HS-27A (cell line): Measurements from ENCODE around the gene S100A14.
"Not testable (repeated sequence)": the region's sequence is repeated elsewhere in the genome, so short reads cannot be mapped to it uniquely, and the experiment has no call there.

Experiments used
- DNase-seq: peaks from one replicate; pipeline ENCODE4 v3.0.0-alpha.2; 2012; ENCODE audit warnings: low read depth, missing footprints

S100A14 gene

DNA sequence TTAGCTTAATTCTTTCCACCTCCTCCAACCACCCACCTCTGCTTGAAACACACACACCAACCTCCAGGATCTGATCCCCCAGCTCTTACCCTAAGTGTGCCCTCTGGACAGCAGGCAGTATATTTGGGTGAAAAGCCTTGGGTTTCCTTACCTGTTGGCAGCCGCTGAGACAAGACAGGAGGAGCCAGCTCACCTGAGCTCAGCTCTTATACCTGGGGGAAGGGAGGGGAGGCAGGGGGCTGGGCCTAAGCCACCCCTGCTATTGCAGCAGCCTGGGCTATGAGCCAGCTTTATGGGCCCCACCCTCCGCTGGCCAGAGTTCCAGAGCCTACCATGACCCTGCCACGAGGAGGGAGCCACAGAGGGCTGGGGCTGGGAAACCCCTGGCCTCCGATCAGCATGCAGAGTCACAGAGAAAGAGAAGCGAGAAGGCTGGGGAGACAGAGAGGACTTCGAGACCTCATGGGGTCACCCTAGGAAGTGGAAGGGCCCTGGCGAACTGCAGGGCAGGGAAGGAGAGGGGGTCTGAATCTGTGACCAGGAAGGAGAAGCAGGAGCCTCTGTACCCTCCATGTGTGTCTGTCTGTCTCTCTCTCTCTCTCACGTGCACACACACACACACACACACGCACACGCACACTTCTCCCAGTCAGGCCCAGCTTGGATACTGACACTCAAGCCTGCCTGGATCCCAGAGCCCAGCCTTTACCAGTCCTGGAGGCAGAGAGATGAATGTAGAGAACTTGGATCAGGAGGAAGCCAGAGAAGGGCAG is at the start of gene S100A14:
TSS of gene S100A14 (minus strand) at position 182 of the 773 bp plus-strand sequence. CDS start 467 bp downstream, outside the sequence.
- no peak for DNase-seq

DNA sequence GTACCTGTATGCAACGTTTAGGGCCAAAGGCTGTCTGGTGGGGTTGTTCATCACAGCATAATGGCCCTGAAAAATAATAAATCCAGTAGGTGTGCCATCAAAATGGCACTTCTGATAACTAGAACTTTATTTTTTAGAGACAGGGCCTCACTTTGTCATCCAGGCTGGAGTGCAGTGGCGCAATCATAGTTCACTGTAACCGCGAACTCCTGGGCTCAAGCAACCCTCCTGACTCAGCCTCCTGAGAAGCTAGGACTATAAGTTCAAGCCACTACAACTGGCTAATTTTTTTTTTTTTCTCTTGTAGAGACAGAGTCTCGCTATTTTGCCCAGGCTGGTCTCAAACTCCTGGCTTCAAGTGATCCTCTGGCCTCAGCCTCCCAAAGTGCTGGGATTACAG is 47.1 kb upstream of the S100A14 start:
- no peak for DNase-seq

DNA sequence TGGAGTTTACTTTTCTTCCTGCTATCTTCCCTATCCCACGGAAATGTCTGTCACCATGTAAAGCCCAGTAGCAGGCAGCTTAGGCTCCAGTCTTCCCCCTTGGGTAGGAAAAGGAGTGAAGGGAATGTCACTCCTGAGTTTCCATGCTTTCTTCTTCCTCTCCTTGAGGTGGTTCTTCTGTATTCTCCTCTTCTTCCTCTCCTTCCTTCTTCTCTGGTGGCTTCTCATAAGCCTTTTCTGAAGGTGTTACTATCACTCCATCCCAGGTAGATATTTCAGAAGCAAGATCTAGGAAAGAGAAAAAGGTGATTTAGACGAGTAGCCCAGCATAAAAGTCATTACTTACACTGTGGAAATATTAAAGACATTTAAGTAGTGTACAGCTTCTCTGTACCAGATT is 46.1 kb upstream of the S100A14 start:
- DNase-seq, result no peak

DNA sequence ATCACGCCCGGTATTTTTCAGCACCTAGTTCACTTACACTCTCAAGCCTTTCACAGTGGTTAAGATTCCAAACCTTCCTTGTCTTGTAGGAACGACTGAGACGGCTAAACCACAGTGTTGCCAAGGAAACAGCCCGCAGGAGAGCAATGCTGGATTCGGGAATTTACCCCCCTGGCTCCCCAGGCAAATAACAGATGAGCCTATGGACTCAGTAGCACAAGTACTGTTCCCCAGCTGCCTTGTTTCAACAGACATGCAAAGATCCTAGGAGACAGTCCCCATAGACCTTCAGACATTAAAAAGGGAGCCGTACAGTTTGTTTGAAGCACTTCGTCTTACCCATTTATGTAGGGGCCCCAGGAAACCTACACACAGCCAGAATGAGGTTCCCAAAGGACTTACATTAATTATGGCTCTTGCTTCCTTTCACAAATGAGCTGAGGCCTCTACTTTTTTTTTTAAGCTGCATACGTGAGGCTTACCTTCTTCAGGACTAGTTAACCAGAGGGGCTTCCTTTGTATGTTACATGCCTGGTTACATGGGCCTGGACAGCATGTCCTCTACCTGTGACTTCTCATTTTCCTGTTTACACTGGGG is 45.1 kb upstream of the S100A14 start:
- no peak for DNase-seq

DNA sequence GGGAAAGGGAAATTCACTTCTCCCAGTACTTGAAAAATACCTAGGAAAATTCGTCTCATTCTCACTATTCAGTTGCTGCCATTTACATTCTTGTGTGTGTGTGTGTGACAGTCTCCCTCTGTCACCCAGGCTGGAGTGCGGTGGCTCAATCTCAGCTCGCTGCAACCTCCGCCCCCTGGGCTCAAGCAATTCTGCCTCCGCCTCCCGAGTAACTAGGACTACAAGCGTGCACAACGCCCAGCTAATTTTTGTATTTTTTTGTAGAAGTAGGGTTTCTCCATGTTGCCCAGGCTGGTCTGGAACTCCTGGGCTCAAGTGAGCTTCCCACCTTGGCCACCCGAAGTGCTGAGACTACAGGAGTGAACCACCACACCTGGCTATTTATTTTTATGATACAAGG is 43.5 kb upstream of the S100A14 start:
- no peak for DNase-seq

DNA sequence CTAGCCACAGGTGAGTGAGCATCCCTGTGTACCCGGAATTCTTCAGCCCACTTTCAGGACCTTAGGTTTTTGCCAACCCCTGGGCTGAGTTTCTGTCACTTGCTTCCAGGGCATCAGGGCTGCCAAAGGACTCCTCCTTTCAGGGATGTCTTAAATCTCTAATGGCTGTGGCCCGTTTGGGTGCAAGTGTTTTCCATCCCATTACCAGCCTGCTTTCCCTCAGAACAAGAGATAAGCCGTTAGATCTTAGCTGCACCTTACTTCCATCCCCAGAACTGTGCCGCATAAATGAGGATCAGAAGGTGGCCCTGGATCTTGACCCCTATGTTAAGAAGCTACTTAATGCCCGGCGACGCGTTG is 43.0 kb upstream of the S100A14 start:
- no peak for DNase-seq

DNA sequence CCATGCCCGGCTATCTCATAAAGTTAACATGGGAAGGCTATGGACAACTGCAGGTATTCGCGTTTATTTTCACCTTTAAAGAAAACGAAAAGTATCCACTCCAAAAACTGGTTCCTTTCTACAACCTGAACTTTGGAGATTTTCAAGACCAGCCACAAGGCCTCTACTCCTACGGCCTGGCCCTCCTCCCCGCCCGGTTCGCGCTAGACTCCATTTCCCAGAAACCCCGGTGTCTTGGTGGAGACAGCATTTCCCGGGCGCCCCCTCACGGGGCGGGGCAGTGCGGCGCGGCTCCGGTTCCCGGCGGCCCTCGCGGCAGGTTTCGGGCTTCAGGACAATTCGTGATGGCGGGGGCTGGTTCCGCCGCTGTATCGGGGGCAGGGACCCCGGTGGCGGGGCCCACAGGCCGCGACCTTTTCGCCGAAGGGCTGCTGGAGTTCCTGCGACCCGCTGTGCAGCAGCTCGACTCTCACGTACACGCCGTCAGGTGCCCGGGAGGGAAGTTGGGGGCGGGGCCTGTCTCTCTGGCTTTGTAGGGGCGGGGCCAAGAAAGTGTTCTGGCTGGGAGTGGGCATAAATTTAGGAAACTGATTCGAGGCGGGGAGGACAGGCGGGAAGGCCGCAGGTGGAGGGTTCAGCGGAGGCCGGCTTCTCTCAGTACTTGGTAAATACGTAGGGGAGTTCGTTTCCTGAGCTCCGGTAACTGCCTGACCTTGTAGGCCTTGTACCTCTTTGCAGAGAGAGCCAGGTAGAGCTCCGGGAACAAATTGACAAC is 42.5 kb upstream of the S100A14 start, which contains the start of gene SNAPIN:
TSS of gene SNAPIN (plus strand) at position 304 of the 775 bp plus-strand sequence. CDS start at position 345, 41 bp downstream.
- peak; percentile 53 for DNase-seq

DNA sequence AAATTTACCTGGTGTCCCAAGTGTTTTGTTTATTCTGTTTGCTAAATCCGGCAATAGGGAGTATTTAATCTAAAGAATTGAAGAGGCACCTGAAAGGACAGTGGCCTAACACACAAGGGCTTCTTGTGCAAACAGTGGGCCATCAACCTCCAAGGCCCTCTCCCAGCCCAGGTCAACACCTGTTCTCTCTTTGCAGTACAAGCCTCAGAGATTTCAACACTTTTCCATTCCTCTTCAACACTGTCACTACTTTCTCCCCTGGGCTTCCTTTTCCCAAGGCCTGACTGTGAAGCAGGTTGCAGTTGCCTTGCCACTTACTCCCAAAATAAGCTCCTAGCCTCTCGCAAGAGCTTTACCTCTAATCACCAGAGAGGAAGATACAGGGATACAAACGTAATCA is 39.2 kb upstream of the S100A14 start:
- DNase-seq, result no peak

DNA sequence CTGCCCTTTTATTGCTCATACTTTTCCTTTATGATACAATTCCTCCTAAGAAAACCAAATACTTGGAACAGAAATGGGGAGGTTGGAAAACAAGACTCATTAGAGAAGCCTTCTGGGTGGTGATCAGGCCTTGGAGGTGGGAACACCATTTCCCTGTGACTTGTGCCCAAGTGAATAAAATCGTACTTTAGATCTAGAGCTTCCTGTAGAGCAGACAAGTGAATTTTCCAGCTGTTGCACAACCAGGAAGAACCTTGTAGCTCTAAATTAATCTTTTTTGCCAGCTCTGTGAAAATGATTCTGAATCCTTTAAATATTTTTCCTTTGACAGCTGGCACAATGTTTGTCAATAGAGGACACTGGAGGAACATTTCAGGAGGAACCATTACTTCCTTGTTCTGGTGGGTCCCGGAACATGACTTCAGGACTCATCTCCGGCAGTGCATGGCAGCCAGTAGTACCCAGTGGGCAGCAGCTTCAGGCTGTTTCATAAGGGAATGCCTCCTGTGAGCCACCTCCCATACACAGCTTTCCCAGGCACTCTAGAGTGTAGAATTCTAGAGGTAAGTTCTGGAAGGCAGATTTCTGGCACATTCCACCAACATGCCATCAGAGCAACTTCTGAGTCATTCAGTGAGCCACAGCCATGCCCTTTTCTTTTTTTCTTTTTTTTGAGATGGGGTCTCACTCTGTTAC is 36.8 kb upstream of the S100A14 start:
- DNase-seq, result no peak

DNA sequence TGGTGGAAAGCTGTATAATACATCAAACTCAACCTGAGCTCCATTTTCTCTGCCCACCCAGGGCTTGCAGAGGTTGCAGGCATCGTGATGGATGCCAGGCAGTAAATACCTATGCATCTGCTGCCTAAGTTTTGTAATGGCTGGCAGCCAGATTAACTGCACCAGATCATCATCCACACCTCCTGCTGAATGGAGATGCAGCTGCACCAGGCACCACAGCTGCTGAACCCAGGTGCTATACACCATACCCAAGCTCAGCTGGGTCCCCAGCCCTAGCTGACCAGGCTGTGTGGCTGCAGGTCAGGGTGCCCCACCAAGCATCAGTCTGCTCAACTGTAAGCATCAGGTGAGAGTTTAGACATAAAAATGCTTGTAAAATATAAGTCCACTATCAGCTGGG is 35.6 kb upstream of the S100A14 start:
- no peak for DNase-seq

DNA sequence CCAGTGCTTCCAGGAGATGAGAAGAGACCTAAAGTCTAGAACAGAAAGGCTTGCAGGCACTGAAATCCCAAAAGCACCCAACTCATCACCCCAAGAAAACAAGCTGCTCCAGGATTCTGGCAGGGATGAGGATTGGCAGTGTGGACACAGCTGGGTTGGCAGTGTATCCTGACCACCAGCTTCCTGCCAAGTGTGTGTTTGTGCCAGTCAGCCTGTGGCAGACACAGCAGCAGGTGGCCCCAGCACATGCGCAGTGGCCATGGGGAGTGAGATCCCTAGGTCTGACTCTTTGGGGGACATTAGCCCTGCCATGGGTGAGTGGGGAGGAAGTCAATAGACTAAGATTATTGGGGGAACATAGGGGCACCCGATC is 33.7 kb upstream of the S100A14 start:
- DNase-seq, result no peak

DNA sequence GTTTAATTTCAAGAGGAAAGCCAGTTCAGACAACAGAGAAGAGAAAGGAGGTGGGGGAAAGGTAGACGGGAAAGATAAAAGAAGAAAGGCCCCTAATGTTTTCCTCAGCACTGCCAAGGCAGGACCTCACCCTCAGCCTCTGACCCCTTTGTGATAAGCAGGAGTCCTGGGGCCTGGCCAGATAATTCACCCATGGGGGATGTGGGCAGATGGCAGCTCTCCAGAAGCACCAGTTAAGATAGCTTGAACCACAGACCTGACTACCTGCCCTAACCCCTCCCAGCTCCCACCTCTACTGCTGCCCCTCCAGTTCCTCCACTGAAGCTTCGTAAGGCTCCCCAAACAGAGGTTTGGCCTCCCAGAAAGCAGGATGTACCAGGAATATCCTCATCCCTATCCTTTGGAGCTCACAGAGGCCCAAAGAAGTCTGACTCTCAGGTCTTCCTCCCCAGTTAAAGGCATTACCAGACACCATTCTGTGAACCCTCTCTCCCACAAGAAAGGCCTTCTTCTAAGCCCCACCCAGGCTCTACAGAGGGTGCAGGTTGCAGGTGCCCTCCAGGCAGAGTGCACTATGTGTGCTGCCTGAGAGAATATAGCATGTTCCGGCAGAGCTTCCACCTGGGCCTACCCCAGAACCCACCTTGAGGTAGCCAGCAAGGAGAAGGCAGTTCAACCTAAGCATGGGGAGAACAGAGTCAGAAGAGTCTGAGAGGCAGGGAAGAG is 33.2 kb upstream of the S100A14 start:
- DNase-seq, result no peak

DNA sequence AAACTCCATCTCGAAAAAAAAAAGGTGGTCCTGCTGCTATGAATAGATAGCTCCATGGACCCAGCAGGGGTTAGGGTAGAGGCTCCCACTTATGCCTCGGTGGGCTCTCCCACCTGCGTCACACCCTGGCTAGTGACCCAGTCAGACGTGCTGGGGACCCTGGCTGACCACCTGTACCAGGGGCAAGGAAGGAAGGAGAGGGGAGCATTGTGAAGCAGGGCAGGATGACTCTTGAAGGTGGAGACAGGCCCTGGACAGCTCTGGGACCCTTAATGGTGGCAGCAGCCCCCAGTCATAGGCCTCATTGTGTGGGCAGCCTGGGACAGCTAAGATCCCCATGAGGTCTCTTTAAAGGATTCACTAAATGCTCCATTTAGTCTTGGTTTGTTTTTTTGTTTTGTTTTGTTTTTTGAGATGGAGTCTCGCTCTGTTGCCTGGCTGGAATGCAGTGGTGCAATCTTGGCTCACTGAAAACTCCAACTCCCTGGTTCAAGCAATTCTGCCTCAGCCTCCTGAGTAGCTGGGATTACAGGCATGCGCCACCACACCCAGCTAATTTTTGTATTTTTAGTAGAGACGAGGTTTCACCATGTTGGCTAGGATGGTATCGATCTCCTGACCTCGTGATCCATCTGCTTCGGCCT is 32.0 kb upstream of the S100A14 start:
- no peak for DNase-seq

DNA sequence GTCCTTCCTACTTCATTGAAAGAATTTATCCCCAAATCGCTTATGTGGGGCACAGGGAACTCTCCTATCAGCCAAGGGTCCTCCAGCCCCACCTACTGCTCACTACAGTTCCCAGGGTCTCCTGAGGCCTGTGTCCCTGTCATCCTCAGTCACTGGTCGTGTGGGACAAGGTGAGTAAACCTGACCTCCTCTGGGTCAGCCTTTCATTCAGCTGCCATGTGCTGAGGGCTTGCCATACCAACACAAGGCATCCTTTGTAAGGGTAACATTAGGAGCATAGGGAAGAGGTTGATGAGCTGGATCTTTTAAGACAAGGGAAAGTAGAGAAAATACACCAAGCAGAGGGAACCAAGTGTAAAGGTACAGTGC is 31.2 kb upstream of the S100A14 start:
- DNase-seq, result no peak

DNA sequence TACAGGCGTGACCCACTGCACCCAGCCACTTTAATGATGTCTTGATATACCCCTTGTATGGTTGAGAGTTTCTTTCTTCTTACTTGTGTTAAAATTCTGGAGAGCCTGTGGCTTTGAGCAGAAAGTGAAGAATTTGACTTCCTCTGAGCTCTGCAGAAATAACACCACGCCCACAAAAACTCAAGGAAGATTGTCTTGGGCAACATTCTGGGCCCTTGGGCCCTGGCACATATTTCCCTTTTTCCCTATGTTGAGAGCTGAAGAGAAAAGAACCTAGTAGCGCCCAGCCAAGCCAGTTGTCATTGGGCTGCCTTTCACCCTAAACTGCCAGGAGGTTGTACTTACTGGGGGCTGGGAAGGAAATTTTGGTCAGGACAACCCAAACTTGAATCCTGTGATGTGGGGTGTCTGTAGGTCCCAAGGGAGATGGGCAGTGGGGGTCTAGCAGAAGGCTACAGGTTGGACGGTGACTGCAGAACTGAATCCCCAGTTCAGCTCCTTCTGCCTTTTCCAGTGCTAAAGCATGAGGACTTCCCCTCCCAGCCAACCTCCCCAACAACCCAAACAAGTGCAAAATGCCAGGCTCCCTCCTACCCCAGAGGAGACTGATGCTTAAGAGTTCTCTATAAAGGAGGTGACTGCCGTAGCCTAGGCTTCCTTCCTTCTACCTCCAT is 30.7 kb upstream of the S100A14 start:
- no peak for DNase-seq

DNA sequence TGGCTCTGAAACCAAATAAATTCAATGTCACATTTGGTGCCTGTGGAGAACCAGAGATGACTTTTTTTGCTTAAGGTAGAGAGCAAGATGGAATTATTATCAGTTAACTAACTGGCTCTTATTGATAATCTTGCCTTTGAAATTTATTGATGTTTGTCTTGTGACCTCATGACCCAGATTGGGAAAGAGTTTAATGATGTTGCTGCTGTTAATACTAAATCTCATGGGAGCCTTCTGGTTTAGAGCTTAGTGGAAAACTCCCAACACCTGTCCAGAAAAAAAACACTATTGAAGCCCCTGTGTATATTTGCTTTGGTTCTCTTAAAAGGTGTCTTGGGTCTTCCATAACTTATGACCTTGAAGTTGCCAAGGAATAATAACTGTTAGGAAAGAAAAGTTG is 27.7 kb upstream of the S100A14 start:
- DNase-seq, result no peak

DNA sequence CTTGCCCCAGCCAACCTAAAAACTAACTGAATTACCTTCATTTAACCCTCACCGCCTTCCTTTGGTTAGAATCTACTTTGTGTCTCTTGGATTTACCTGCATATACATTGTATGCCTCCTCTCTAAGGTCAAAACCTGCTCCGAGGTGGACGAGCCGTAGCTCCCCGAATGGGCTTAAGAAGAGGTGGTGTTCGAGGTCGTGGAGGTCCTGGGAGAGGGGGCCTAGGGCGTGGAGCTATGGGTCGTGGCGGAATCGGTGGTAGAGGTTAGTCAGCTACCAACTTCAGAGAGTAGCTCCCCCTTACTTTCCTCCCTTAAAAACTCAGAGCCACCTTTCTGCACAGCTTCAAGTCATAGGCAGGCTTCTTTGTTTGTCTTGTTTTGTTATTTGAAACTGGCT is 27.0 kb upstream of the S100A14 start:
- no peak for DNase-seq

DNA sequence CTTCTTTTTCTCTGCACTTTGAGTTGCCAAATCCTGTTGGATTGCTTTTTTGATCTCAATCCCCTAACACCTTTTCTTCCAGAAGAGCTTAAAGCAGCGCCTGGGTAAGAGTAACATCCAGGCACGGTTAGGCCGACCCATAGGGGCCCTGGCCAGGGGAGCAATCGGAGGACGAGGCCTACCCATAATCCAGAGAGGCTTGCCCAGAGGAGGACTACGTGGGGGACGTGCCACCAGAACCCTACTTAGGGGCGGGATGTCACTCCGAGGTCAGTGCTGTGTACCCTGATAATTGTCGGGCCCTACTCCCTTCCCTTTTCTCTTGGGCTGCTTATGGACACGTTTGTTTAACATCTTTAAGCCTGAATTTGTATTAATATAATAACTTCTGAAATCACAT is 26.0 kb upstream of the S100A14 start:
- no peak for DNase-seq

DNA sequence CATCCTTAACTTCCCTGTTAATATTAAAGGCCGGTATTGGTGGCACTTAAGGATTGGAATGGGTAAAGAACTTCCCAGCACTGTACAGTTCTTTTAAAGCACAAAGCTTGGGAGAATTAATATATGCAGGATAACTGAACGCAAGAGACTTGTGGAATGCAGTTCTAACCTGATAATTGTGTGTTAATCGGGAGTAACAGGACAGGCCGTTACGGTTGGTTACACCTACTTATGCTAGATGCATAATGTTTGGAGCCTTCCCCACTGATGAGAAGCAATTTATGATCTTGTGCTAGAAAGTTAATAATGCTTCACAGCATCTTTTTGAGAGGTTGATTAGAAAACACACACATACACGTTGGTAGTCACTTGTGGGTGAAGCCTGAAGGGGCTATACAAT is 24.7 kb upstream of the S100A14 start:
- no peak for DNase-seq

DNA sequence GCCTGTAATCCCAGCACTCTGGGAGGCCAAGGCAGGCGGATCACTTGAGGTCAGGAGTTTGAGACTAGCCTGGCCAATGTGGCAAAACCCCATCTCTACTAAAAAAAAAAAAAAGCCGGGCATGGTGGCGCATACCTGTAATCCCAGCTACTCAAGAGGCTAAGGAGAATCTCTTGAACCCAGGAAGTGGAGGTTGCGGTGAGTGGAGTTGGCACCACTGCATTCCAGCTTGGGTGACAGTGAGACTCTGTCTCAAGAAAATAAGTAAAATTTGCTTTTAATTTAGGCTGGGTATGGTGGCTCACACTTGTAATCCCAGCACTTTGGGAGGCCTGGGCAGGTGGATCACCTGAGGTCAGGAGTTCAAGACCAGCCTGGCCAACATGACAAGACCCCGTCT is 24.1 kb upstream of the S100A14 start:
- not testable (repeated sequence) for DNase-seq

DNA sequence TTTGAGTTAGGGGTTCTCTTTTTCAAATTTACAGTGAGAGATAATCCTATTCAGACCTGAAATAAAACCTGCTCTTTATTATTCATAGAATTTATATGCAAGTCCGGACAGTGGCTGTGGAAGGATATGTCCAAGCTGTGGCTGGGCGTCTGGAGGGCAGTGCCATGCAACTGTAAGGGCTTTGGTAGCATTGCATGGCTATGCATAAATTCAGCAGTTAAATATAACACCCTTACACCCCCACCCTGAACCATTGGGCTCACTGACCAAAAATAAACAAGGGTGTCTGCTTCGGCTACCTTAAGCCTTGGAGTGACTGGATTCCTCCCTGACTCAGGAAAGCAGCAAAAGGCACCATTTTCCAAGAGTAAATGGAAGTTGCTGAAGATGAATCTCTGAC is 23.2 kb upstream of the S100A14 start:
- DNase-seq, result no peak
